ENCODE data around the gene GUK1.

Gene GUK1

DNA sequence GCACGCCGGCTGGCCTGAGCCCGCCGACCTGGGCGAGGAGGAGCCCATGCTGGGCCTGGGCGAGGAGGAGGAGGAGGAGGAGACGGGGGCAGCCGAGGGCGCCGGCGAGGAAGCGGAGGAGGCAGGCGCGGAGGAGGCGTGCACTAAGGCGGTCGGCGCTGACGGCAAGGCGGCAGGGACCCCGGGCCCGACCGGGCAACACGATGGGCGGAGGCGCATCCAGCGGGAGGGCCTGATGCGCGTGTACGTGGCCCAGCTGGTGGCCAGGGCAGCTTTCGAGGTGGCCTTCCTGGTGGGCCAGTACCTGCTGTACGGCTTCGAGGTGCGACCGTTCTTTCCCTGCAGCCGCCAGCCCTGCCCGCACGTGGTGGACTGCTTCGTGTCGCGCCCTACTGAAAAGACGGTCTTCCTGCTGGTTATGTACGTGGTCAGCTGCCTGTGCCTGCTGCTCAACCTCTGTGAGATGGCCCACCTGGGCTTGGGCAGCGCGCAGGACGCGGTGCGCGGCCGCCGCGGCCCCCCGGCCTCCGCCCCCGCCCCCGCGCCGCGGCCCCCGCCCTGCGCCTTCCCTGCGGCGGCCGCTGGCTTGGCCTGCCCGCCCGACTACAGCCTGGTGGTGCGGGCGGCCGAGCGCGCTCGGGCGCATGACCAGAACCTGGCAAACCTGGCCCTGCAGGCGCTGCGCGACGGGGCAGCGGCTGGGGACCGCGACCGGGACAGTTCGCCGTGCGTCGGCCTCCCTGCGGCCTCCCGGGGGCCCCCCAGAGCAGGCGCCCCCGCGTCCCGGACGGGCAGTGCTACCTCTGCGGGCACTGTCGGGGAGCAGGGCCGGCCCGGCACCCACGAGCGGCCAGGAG is 18.3 kb downstream of the GUK1 start:
- DNase-seq (ENCODE audit: low read depth, low spot score) = no peak
- no peak overlapping the region for H3K27ac ChIP-seq

DNA sequence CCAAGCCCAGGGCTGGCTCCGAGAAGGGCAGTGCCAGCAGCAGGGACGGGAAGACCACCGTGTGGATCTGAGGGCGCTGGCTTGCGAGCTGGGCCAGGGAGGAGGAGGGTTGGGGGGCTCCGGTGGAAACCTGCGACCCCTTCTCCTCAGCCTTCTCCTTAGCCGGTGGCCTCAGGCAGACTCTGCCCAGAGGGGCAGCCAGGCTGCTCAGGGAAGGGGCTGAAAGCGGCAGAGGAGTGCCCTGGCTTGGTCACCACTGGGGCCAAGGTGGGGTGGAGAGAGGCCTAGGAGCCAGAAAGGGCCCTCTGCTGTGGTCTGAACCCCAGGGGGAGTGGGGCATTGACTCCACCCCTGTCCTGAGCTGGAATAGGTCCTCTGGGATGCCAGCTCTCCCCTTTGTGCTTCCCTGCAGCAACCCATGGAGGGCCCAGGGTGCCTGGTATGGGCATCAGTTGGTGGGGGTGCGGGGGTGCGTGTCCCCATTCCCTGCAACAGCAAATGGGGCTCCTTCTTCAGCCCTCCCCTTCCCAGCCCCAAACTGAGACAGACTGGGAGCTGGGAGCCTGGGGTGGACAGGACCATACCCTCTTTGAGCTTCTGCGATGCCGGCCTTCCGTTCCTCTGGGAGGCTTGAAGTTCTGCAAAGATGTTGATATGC is 19.1 kb downstream of the GUK1 start:
- no peak for DNase-seq (ENCODE audit: low read depth, low spot score)
- H3K27ac ChIP-seq = no peak overlapping the region

- DNase-seq (ENCODE audit: low read depth, low spot score) = no peak
- peak overlapping the region; percentile 98 for H3K27ac ChIP-seq
Measured at GRCh38 chr1:228160201-228160761, 20.2 kb downstream of the GUK1 start.

GRCh38 chr1:228161362-228161761 is 21.3 kb downstream of the GUK1 start:
- no peak for DNase-seq (ENCODE audit: low read depth, low spot score)
- H3K27ac ChIP-seq = peak overlapping the region; percentile 98

DNA sequence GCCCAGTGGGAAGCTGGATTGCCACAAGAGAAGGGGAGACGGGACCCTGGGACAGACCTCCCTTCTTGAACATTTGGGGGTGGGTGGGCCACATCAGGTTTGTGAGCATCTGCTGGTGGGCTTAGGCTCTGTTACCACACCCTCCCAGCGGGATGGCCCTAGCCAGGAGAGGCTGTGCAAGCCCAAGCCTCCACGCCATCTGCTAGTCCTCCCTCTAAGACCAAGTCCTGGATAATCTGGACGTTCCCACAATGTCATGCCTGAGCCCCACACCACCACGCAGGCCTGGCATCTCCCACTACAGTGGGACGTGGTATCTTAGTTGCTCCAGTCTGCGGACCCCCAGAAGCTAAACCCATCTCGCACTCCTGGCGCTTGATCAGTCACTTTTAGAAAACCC is 21.8 kb downstream of the GUK1 start:
- H3K27ac ChIP-seq = peak overlapping the region; percentile 98

DNA sequence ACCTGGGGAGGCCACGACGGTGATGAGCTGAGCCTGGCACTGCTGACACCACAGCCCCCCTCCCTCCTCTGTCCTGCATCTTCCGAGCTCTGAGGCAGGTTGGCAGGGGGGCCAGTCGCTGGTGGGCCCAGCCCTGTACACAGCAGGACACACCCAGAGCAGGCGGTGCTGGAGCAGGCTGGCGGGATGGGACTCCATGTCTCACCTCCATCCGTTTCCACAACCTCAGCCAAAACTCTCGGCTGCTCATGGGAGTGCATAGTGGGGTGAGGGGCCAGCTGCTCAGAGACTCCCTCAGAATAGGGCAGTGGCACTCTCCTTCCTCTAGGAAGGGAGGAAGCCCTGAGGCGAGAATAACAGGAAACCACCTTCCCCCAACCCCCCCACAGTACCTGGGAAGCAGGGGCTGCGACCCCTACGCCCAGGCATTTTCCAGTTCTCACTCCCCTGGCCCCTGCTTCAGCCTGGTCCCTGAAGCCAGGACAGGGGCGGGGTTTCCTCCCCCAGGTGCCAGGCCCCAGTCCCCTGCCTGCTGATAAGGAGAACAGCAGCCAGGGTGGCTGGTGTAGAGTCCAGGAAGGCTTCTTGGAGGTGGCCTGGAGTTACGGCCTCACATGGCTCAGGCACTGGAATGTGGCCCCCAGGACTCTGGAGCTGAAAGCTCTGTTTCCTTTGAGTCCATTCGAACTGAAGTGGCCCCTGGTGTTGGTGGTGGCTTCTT is 22.4 kb downstream of the GUK1 start:
- DNase-seq (ENCODE audit: low read depth, low spot score) = no peak
- H3K27ac ChIP-seq = peak overlapping the region; percentile 98

More for the DNA sequence above, 21.8 kb downstream of the GUK1 start:
- DNase-seq (ENCODE audit: low read depth, low spot score) = no peak

- DNase-seq (ENCODE audit: low read depth, low spot score) = peak; percentile 55
Measured at GRCh38 chr1:228163007-228163753, 23.1 kb downstream of the GUK1 start.

GRCh38 chr1:228163776-228164519 is 23.9 kb downstream of the GUK1 start:
- DNase-seq (ENCODE audit: low read depth, low spot score) = no peak
- peak overlapping the region; percentile 98 for H3K27ac ChIP-seq

More at GRCh38 chr1:228163007-228163753, 23.1 kb downstream of the GUK1 start:
- H3K27ac ChIP-seq = peak overlapping the region; percentile 98

- peak overlapping the region; percentile 98 for H3K27ac ChIP-seq
- no peak for DNase-seq (ENCODE audit: low read depth, low spot score)
Measured at GRCh38 chr1:228164561-228165371, 24.7 kb downstream of the GUK1 start.

DNA sequence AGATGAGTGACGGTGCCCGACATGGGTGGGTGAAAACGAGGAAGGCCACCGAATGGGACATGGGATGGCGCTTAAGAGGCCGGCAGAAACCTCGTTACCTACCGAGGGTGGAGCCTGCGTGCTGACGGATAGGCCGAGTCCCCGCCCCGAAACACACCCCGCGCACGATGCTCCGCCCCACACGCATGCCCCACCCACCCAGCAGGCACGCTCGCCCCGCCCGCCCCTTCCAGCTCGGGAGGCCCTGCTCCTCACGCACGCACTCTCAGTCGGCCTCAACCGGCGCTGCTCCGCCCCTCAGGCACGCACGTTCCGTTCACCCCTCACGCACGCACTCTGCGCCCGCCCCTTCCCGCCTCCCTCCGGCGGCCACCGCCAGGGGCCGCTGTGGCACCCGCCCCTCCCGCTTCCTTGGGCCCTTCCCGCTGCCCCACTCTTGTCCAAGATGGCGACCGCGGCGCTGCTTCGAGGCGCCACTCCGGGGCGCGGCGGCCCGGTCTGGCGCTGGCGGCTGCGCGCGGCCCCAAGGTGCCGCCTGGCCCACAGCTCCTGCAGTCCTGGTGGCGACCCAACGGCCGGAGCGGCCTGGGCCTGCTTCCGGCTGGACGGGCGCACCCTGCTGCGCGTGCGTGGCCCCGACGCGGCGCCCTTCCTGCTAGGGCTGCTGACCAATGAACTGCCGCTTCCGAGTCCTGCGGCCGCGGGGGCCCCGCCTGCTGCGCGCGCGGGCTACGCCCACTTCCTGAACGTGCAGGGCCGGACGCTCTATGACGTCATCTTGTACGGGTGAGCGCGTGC is 25.5 kb downstream of the GUK1 start, which contains the start of gene IBA57:
TSS of gene IBA57 (plus strand) at position 433 of the 798 bp plus-strand sequence. CDS start at position 446, 13 bp downstream.
- DNase-seq (ENCODE audit: low read depth, low spot score) = peak; percentile 95
- H3K27ac ChIP-seq = peak within 1 kb of the TSS; percentile 98

DNA sequence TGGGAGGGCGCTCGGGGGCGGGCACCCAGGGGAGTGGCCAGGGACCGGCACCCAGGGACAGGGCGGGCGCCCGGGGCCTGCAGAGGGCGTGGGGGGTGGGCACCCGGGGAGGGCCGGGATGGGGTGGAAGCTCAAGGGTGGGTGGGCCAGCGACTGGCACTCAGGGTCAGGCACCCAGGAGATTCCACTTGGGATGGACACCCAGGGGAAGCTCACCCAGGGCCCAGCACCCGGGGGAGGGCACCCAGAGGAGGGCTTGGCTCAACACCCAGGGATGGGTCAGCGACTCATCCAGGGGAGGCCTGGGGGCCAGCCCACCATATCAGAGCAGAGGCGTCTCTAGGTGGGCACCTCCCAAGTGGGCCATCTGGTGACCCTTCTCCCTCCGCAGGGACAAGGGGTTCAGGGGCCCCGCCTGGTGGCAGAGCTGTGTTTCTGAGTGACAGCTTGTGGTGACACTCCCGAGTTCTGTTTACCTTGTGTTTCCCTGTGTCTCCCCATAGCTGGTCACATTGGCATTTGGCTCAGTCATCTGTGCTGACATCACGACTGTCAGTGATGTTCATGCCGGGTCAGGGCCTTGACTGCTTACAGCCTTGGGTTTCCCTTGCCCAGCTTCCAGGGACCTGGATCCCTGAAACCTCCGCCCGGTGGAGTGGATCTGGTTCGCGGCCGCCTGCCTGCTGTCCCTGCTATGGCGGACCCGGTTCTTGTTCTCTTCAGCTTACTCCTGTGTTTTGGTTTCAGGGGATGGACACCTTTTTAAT is 26.3 kb downstream of the GUK1 start:
- H3K27ac ChIP-seq = peak overlapping the region; percentile 98
- no peak for DNase-seq (ENCODE audit: low read depth, low spot score)

DNA sequence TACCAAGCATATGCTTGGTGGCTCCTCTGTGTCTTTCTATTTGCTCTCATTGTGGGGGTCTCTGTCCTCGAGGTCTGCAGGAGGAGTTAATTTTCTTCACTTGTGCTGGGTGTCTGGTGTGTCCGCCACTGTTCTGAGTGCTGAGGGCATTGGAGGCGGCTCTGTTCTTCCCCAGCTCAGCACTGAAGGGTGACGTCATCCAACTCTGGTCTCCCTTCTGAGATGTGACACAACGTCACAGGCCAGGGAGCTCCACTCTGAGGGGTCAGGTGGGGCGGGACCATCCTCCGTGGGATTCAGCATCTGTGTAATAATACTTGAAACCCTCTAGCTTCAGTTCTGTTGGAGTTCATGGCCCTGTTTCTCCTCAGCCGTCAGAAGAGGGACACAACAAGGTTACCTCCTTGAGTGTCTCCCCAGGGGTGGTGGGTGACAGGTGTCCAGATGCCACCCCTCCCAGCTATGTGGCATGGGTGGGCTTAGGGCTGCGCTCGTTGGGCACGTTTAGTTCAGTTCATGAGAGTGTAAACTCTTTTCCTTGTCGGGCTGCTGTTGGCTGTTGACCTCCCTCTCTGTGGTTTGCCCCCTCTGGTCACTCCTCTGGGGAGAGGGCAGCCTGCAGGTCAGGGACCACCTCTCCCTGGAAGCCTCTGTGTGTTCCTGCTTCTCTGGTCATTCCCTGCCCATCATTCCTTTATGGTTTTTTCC is 28.6 kb downstream of the GUK1 start:
- no peak overlapping the region for H3K27ac ChIP-seq
- no peak for DNase-seq (ENCODE audit: low read depth, low spot score)

DNA sequence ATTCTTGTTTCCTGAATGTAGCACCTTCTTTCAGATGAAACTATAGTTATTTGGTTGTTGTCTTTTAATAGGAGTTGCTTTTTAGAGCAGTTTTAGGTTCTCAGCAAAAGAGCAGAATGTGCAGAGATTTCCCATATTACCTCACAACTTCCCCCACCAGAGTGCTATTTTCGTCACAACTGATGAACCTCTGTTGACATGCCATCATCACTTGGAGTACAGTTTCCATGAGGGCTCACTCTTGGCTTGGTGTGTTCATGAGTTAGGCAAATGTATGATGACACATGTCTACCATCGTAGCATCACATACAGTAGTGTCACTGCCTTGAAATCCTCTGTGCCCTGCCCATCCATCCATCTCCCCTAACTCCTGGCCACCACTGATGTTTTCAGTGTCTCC is 29.3 kb downstream of the GUK1 start:
- no peak overlapping the region for H3K27ac ChIP-seq
- DNase-seq (ENCODE audit: low read depth, low spot score) = no peak

DNA sequence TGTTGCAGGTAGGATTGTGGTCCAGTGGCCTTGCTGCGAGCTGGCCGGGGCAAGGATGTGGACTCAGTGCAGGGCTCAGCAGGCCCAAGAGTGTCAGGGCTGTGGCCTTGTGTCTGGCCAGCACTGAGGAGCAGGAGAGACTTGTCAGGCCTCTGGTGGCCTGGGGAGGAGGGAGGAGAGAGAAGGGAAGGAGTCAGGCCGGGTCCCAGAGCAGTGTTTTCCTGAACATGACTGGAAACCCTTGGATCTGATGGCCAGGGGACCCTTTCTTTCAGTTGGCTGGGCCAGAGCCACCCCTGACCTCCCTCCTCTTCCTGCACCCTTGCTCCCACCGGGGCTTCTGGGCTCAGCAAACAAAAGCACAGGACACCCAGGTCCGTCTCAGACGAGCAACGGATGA is 30.6 kb downstream of the GUK1 start:
- H3K27ac ChIP-seq = no peak overlapping the region
- no peak for DNase-seq (ENCODE audit: low read depth, low spot score)

GRCh38 chr1:228171221-228171891 is 31.3 kb downstream of the GUK1 start:
- H3K27ac ChIP-seq = no peak overlapping the region
- DNase-seq (ENCODE audit: low read depth, low spot score) = no peak

Data from epithelial cell of prostate (primary cell).